B cell (primary cell): Measurements from ENCODE around the gene API5.

Experiments
- EZH2 ChIP-seq: IDR thresholded peaks from 2 replicates; pipeline ENCODE4 v1.6.1; 2012; ENCODE audit warnings: borderline replicate concordance, low read depth, mild to moderate bottlenecking, moderate library complexity, low read length; ENCODE audit not compliant: insufficient read depth, poor library complexity, severe bottlenecking
- TF ChIP-seq, protein P1 (sequence below): fragments of 200-600 bp; IDR thresholded peaks from one replicate; pipeline ENCODE4 v1.8.0; 2022; ENCODE audit warnings: antibody characterized with exemption, mild to moderate bottlenecking

DNA sequence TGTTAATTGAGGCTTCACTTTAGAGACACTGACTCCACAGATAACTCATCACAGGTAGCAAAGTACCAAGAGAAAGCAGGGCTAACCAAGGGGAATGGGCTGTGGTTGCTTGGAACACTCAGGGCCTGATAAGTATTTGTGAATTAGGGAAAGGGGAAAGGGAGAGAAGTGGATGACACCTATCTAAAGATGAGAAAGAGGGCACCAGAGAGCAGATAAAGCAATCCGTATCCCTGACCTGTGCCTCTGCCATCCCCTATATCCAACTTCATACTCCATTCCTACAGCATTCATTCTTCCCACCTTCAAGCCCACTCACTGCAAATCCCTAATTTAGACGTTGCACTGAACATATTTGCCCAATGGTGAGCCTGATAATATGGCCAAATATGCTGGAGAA, 43.0 kb upstream of the API5 start:
- TF ChIP-seq, protein P1, sequence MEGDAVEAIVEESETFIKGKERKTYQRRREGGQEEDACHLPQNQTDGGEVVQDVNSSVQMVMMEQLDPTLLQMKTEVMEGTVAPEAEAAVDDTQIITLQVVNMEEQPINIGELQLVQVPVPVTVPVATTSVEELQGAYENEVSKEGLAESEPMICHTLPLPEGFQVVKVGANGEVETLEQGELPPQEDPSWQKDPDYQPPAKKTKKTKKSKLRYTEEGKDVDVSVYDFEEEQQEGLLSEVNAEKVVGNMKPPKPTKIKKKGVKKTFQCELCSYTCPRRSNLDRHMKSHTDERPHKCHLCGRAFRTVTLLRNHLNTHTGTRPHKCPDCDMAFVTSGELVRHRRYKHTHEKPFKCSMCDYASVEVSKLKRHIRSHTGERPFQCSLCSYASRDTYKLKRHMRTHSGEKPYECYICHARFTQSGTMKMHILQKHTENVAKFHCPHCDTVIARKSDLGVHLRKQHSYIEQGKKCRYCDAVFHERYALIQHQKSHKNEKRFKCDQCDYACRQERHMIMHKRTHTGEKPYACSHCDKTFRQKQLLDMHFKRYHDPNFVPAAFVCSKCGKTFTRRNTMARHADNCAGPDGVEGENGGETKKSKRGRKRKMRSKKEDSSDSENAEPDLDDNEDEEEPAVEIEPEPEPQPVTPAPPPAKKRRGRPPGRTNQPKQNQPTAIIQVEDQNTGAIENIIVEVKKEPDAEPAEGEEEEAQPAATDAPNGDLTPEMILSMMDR: no peak
- TF ChIP-seq EZH2: no peak
